K562 (cell line): Measurements from ENCODE around the gene TNFRSF11A. TPM values are rescaled to one million over a fixed set of nuclear protein-coding genes. Genes with fewer than 3 reads are reported as not detected.

Experiments
- ATAC-seq: fragments of 200-7000 bp; cut with Tn5 transposase; 3 replicates; pipeline ENCODE4 v1.9.1; 2020; ENCODE audit warnings: moderate library complexity
- BruUV-seq: library from RNA; stranded (reverse); fragments of 400-500 nt; replicated peaks from 2 replicates; lab custom pipeline; 2021; lab: Mats Ljungman, UMichigan
- CTCF ChIA-PET: fragments of 300-600 bp; formaldehyde crosslinking; extraction: SDS; loops from one replicate; lab custom pipeline; 2021; ENCODE audit warnings: low intra/inter-chr PET ratio; lab: Yijun Ruan, JAX
- POLR2A ChIA-PET: fragments of 300-600, 350-650 bp; sonication (Branson Sonifier 250); formaldehyde crosslinking; extraction: SDS; loops from one replicate; lab custom pipeline; 2021; ENCODE audit warnings: antibody characterized with exemption, inconsistent platforms; lab: Yijun Ruan, JAX
- DNase-seq, 4 experiments: peaks; one replicate each; pipeline versions ENCODE4 v3.0.0 to v3.0.0-alpha.2; 2011 to 2018; ENCODE audit warnings: low spot score in 3 of 4, mixed read lengths in 3 of 4; ENCODE audit errors: extremely low read depth in 1 of 4
- FAIRE-seq: peaks from 2 replicates; lab custom pipeline; 2011; peaks lifted over from hg19 to GRCh38; lab: Jason Lieb, UNC
- H2AFZ ChIP-seq: 2 replicates; pipeline ENCODE4 v1.6.0; 2011; ENCODE audit warnings: low read depth, low read length, control low read depth, inconsistent platforms
- H3K27ac ChIP-seq: fragments of 200-600 bp; 3 replicates; pipeline ENCODE4 v1.8.0; 2011; ENCODE audit warnings: low read depth, mild to moderate bottlenecking, control low read depth, inconsistent platforms, low read length, moderate library complexity, mixed read lengths; ENCODE audit errors: extremely low read depth
- H3K27me3 ChIP-seq, 2 experiments: fragments of 300-600 bp in 1 of 2; 2 replicates in 1 of 2; 3 replicates in 1 of 2; pipeline versions ENCODE4 v1.6.0 to v1.8.0; 2011; ENCODE audit warnings: inconsistent platforms in 2 of 2, low read length in 2 of 2, mild to moderate bottlenecking in 1 of 2, mixed read lengths in 1 of 2, moderate library complexity in 1 of 2; ENCODE audit not compliant: control insufficient read depth in 2 of 2, insufficient read depth in 2 of 2
- H3K36me3 ChIP-seq: fragments of 300-600 bp; 3 replicates; pipeline ENCODE4 v1.8.0; 2011; ENCODE audit warnings: mild to moderate bottlenecking, low read length, inconsistent platforms; ENCODE audit not compliant: control insufficient read depth, insufficient read depth
- H3K4me1 ChIP-seq, 2 experiments: fragments of 200-600 bp in 1 of 2; replicated peaks in 1 of 2; 2 replicates in 1 of 2; 3 replicates in 1 of 2; pipeline versions ENCODE4 v1.5.1 to v1.8.0; 2011; ENCODE audit warnings: inconsistent platforms in 2 of 2, low read length in 2 of 2, mild to moderate bottlenecking in 1 of 2, mixed read lengths in 1 of 2, moderate library complexity in 1 of 2; ENCODE audit not compliant: control insufficient read depth in 2 of 2, insufficient read depth in 2 of 2
- H3K4me2 ChIP-seq: 2 replicates; pipeline ENCODE4 v1.6.1; 2011; ENCODE audit warnings: low read length, control low read depth, inconsistent platforms, mixed read lengths; ENCODE audit not compliant: insufficient read depth
- H3K4me3 ChIP-seq: fragments of 200-600 bp; sonication (generic), shearing (Covaris generic); 2 replicates; pipeline ENCODE4 v1.5.1; 2016; ENCODE audit warnings: control low read depth, inconsistent platforms
- H3K79me2 ChIP-seq: fragments of 200-600 bp; 3 replicates; pipeline ENCODE4 v1.8.0; 2011; ENCODE audit warnings: low read length, inconsistent platforms; ENCODE audit not compliant: control insufficient read depth, insufficient read depth
- H3K9ac ChIP-seq, 2 experiments: 2 replicates each; pipeline versions ENCODE4 v1.6.0 to v1.6.1; 2011; ENCODE audit warnings: low read depth in 2 of 2, low read length in 2 of 2, control low read depth in 1 of 2, inconsistent platforms in 1 of 2, mild to moderate bottlenecking in 1 of 2, mixed read lengths in 1 of 2; ENCODE audit not compliant: insufficient read depth in 1 of 2
- H3K9me1 ChIP-seq: one replicate; pipeline ENCODE4 v1.6.0; 2011; ENCODE audit warnings: inconsistent platforms, mild to moderate bottlenecking, low read length, moderate library complexity; ENCODE audit not compliant: control insufficient read depth, insufficient read depth
- H3K9me3 ChIP-seq: replicated peaks from 2 replicates; pipeline ENCODE4 v1.5.1; 2011; ENCODE audit warnings: low read depth, low read length, inconsistent platforms; ENCODE audit not compliant: control insufficient read depth, insufficient read depth
- H4K20me1 ChIP-seq: replicated peaks from 2 replicates; pipeline ENCODE4 v1.6.1; 2011; ENCODE audit warnings: low read length, inconsistent platforms, mixed read lengths; ENCODE audit not compliant: control insufficient read depth, insufficient read depth
- CHCHD3 ChIP-seq: fragments of 250-450 bp; sonication (Bioruptor Pico); IDR thresholded peaks from 2 replicates; pipeline ENCODE4 v2.1.2; 2022; ENCODE audit warnings: mild to moderate bottlenecking
- KDM2B ChIP-seq: fragments of 250-450 bp; sonication (Bioruptor Pico); IDR thresholded peaks from 2 replicates; pipeline ENCODE4 v1.8.0; 2021; ENCODE audit warnings: mild to moderate bottlenecking, moderate library complexity
- MEF2A ChIP-seq: IDR thresholded peaks from 2 replicates; pipeline ENCODE4 v1.6.1; 2011; ENCODE audit warnings: low read depth, mild to moderate bottlenecking, low read length, moderate library complexity; ENCODE audit not compliant: control insufficient read depth
- NFIX ChIP-seq: fragments of 250-450 bp; sonication (Bioruptor Pico); IDR thresholded peaks from 2 replicates; pipeline ENCODE4 v1.4.0; 2020; ENCODE audit warnings: low read depth, mild to moderate bottlenecking, moderate library complexity
- NFXL1 ChIP-seq: fragments of 450-650 bp; formaldehyde crosslinking; IDR thresholded peaks from 2 replicates; pipeline ENCODE4 v1.4.0; 2021; ENCODE audit warnings: mild to moderate bottlenecking
- PPARD ChIP-seq: fragments of 250-450 bp; sonication (Bioruptor Pico); IDR thresholded peaks from 2 replicates; pipeline ENCODE4 v1.8.0; 2022; ENCODE audit warnings: inconsistent platforms, mild to moderate bottlenecking, moderate library complexity
- RREB1 ChIP-seq: fragments of 250-450 bp; sonication (Bioruptor Pico); IDR thresholded peaks from 2 replicates; pipeline ENCODE4 v1.4.0; 2020
- THAP12 ChIP-seq: fragments of 250-450 bp; sonication (Bioruptor Pico); IDR thresholded peaks from 2 replicates; pipeline ENCODE4 v1.9.0; 2021; ENCODE audit warnings: mild to moderate bottlenecking, inconsistent platforms
- ZNF311 ChIP-seq: fragments of 250-450 bp; sonication (Bioruptor Pico); IDR thresholded peaks from 2 replicates; pipeline ENCODE4 v1.4.0; 2020; ENCODE audit warnings: mild to moderate bottlenecking, moderate library complexity
- ZNF780A ChIP-seq: fragments of 250-450 bp; sonication (Bioruptor Pico); IDR thresholded peaks from 2 replicates; pipeline ENCODE4 v1.5.0; 2021; ENCODE audit warnings: mild to moderate bottlenecking
- WGBS: fragments of 100-300 bp; shearing (Covaris generic); methylation state at CpG from one replicate; pipeline ENCODE4 v1.1.6; 2016; ENCODE audit warnings: low coverage, mixed read lengths; ENCODE audit not compliant: insufficient coverage; ENCODE audit errors: missing lambda C conversion rate; 5-methylcytosine and 5-hydroxymethylcytosine counted together
- in situ Hi-C: fragments of 300-500 bp; cut with MboI; formaldehyde crosslinking; loops from 4 replicates; pipeline ENCODE4 v1.15.0; 2018; ENCODE audit warnings: inconsistent platforms, mixed read lengths
- intact Hi-C: fragments of 100-400 bp; cut with micrococcal nuclease; formaldehyde crosslinking; loops from 2 replicates; pipeline ENCODE4 v1.14.2; 2022
- polyA plus RNA-seq, 8 experiments: library from polyadenylated mRNA; depleted of rRNA in 4 of 8; stranded (reverse) in 5 of 8; unstranded in 3 of 8; fragments of >200 nt; fragmentation: Nextera tagmentation in 2 of 8; fragmentation: Illumina TruSeq in 1 of 8; extraction: Ambion mirVana in 2 of 8; extraction: Trizol in 1 of 8; gene quantifications; 2 replicates each; pipeline versions ENCODE4 v1.2.1 to v1.2.3, GENCODE V29; 2011 to 2014; ENCODE audit warnings: inconsistent platforms in 1 of 8, missing spikeins in 1 of 8
- total RNA-seq, 7 experiments: library from RNA; depleted of rRNA in 6 of 7; stranded (reverse); fragments of >200 nt in 6 of 7; fragmentation: Illumina TruSeq in 2 of 7; extraction: Trizol in 2 of 7; gene quantifications; 2 replicates each; pipeline versions ENCODE4 v1.2.1 to v1.2.3, GENCODE V29; 2011 to 2021; ENCODE audit warnings: low replicate concordance in 1 of 7
- TF ChIP-seq, protein P1 (sequence below), 3 experiments: fragments of 200-800 bp in 1 of 3; sonication (Bioruptor generic) in 1 of 3; sonication (generic) in 1 of 3; formaldehyde crosslinking in 1 of 3; IDR thresholded peaks; 2 replicates each; pipeline versions ENCODE4 v1.6.1 to v1.8.0; 2016 to 2022; ENCODE audit warnings: mild to moderate bottlenecking in 2 of 3, missing compliant biosample characterization in 2 of 3, missing genetic modification characterization in 2 of 3, missing genetic modification reagents in 1 of 3
- TF ChIP-seq, protein P2 (sequence below): fragments of 200-800 bp; sonication (Bioruptor generic); IDR thresholded peaks from 2 replicates; pipeline ENCODE4 v1.6.1; 2017; ENCODE audit warnings: missing genetic modification characterization, missing compliant biosample characterization

The TNFRSF11A gene
- total and polyA plus RNA-seq, 9 of the 15 experiments (the other 6 are each of a cell fraction or from before 2014, with no cell fraction given), result 0.03 to 0.06 (median 0.04) TPM; not detected in 6

DNA sequence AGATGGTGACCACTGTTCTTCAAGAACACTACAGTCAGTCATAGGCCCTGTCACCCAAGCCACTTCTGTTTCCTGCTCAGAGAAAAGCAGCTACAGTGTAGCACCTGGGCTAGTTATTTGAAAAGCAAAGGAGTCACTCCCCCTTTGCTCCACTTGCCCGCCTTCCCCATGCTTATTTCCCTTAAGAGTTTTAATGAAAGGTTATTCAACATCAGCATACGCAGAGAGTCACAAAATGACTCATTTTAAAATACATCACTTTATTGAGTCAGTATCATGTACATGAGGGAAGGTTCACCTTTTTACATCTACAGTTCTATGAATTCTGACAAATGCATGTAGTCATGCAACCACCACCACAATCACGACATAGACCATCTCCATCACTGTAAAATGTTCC lies 71.3 kb downstream of the TNFRSF11A start:
- H3K27ac ChIP-seq, result no peak overlapping the region
- H3K4me3 ChIP-seq, result no peak overlapping the region
- no peaks in the 10 kb centered on the region for H3K9me1 ChIP-seq
- no peak overlapping the region for H3K4me2 ChIP-seq
- no peaks in the 10 kb centered on the region for H3K79me2 ChIP-seq
- ATAC-seq, result no peak
- FAIRE-seq, result no peak
- H3K27me3 ChIP-seq, result peaks cover 0 to 3% of the 10 kb centered on the region in 2 experiments; a peak in 2 of 5 replicates
- in situ Hi-C loops (no loop called here), intact Hi-C loops (no loop called here)
- DNase-seq, result no peak
- ChIA-PET POLR2A (no interaction called here), CTCF (no interaction called here)
- H3K36me3 ChIP-seq, result no peaks in the 10 kb centered on the region
- no TSS peak for BruUV-seq
- no peak overlapping the region for H3K9ac ChIP-seq
- no peaks in the 10 kb centered on the region for H4K20me1 ChIP-seq
- H2AFZ ChIP-seq, result no peak overlapping the region
- WGBS, result 2% methylated on average over 3 of the region's 3 CpGs
- no peaks in the 10 kb centered on the region; the same call in 1 of the 2 replicates for H3K9me3 ChIP-seq
- H3K4me1 ChIP-seq, result no peaks in the 10 kb centered on the region; a peak in 1 of 5 replicates
- TF ChIP-seq RREB1 (CRISPR knock-in tag), result no peak
- no peak for TF ChIP-seq NFXL1 (CRISPR knock-in tag)
- no peak for TF ChIP-seq NFIX (CRISPR knock-in tag)
- TF ChIP-seq ZNF780A, result no peak
- TF ChIP-seq PPARD (CRISPR knock-in tag), result no peak
- TF ChIP-seq KDM2B (CRISPR knock-in tag), result no peak
- TF ChIP-seq, protein P1, sequence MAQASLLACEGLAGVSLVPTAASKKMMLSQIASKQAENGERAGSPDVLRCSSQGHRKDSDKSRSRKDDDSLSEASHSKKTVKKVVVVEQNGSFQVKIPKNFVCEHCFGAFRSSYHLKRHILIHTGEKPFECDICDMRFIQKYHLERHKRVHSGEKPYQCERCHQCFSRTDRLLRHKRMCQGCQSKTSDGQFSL (CRISPR knock-in tag; IDR thresholded peaks at IDR 0.05), result no peak
- TF ChIP-seq, protein P1 (tag; IDR thresholded peaks at IDR 0.05), result no peak
- TF ChIP-seq, protein P2, sequence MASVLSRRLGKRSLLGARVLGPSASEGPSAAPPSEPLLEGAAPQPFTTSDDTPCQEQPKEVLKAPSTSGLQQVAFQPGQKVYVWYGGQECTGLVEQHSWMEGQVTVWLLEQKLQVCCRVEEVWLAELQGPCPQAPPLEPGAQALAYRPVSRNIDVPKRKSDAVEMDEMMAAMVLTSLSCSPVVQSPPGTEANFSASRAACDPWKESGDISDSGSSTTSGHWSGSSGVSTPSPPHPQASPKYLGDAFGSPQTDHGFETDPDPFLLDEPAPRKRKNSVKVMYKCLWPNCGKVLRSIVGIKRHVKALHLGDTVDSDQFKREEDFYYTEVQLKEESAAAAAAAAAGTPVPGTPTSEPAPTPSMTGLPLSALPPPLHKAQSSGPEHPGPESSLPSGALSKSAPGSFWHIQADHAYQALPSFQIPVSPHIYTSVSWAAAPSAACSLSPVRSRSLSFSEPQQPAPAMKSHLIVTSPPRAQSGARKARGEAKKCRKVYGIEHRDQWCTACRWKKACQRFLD, result no peak
- no peak for TF ChIP-seq MEF2A
- TF ChIP-seq ZNF311 (CRISPR knock-in tag), result no peak
- no peak for TF ChIP-seq CHCHD3
- TF ChIP-seq THAP12 (CRISPR knock-in tag), result no peak
